IPS-18a (cell line): ENCODE data around the gene SEC61A1.

ENCODE experiments used
- H3K27ac ChIP-seq: one replicate; pipeline ENCODE4 v1.5.1; 2013; ENCODE audit warnings: low read length
- H3K27me3 ChIP-seq: one replicate; pipeline ENCODE4 v1.6.1; 2013; ENCODE audit warnings: mild to moderate bottlenecking, low read length; ENCODE audit not compliant: control insufficient read depth, insufficient read depth
- H3K36me3 ChIP-seq: one replicate; pipeline ENCODE4 v1.6.1; 2013; ENCODE audit warnings: low read depth, low read length; ENCODE audit not compliant: control insufficient read depth
- H3K4me1 ChIP-seq: one replicate; pipeline ENCODE4 v1.6.1; 2013; ENCODE audit warnings: low read depth, low read length; ENCODE audit not compliant: control insufficient read depth
- H3K4me3 ChIP-seq: one replicate; pipeline ENCODE4 v1.5.1; 2013; ENCODE audit warnings: low read length
- H3K9ac ChIP-seq: one replicate; pipeline ENCODE4 v1.6.1; 2013; ENCODE audit warnings: mild to moderate bottlenecking, low read length, moderate library complexity
- H3K9me3 ChIP-seq: one replicate; pipeline ENCODE4 v1.6.1; 2013; ENCODE audit warnings: low read depth, low read length; ENCODE audit not compliant: control insufficient read depth

Gene SEC61A1

GRCh38 chr3:128051837-128052594 is at the start of gene SEC61A1:
SEC61A1 (plus strand) TSS chr3:128052437; CDS start chr3:128052553, 116 bp downstream.
- Histone ChIP-seq H3K4me3 (peak within 1 kb of the TSS; percentile 99), H3K27ac (peak within 1 kb of the TSS; percentile 53), H3K9me3 (no peaks in the 10 kb centered on the region)

GRCh38 chr3:128004661-128005060 is 47.6 kb upstream of the SEC61A1 start:
- H3K27ac ChIP-seq, result no peak overlapping the region
- H3K9ac ChIP-seq, result no peak overlapping the region
- H3K27me3 ChIP-seq, result no peaks in the 10 kb centered on the region
- no peaks in the 10 kb centered on the region for H3K9me3 ChIP-seq
- H3K4me3 ChIP-seq, result no peak overlapping the region
- no peaks in the 10 kb centered on the region for H3K36me3 ChIP-seq
- H3K4me1 ChIP-seq, result peaks cover 6% of the 10 kb centered on the region

More at GRCh38 chr3:128051837-128052594, at the start of gene SEC61A1:
- Histone ChIP-seq H3K27me3 (peaks cover 3% of the 10 kb centered on the region), H3K9ac (peak within 1 kb of the TSS; percentile 90), H3K4me1 (peaks cover 13% of the 10 kb centered on the region), H3K36me3 (peaks cover 29% of the 10 kb centered on the region)

- peaks cover 8% of the 10 kb centered on the region for H3K4me1 ChIP-seq
- H3K9me3 ChIP-seq, result no peaks in the 10 kb centered on the region
- H3K27me3 ChIP-seq, result no peaks in the 10 kb centered on the region
- H3K27ac ChIP-seq, result no peak overlapping the region
- peak overlapping the region; percentile 22 for H3K4me3 ChIP-seq
- peak overlapping the region; percentile 13 for H3K9ac ChIP-seq
- no peaks in the 10 kb centered on the region for H3K36me3 ChIP-seq
Measured at GRCh38 chr3:128006061-128007032, 45.9 kb upstream of the SEC61A1 start.

- Histone ChIP-seq H3K4me1 (peaks cover 9% of the 10 kb centered on the region), H3K9me3 (no peaks in the 10 kb centered on the region), H3K27ac (no peak overlapping the region), H3K9ac (no peak overlapping the region), H3K27me3 (no peaks in the 10 kb centered on the region), H3K36me3 (no peaks in the 10 kb centered on the region), H3K4me3 (no peak overlapping the region)
Measured at GRCh38 chr3:128007033-128007424, 45.2 kb upstream of the SEC61A1 start.

- H3K9me3 ChIP-seq, result no peaks in the 10 kb centered on the region
- no peak overlapping the region for H3K9ac ChIP-seq
- no peak overlapping the region for H3K27ac ChIP-seq
- no peaks in the 10 kb centered on the region for H3K27me3 ChIP-seq
- H3K4me3 ChIP-seq, result no peak overlapping the region
- no peaks in the 10 kb centered on the region for H3K36me3 ChIP-seq
- H3K4me1 ChIP-seq, result peaks cover 9% of the 10 kb centered on the region
Measured at GRCh38 chr3:128009952-128010846, 42.0 kb upstream of the SEC61A1 start.

- Histone ChIP-seq H3K4me1 (peaks cover 4% of the 10 kb centered on the region), H3K9me3 (peaks cover 4% of the 10 kb centered on the region), H3K9ac (no peak overlapping the region), H3K36me3 (no peaks in the 10 kb centered on the region), H3K27ac (no peak overlapping the region), H3K4me3 (no peak overlapping the region), H3K27me3 (no peaks in the 10 kb centered on the region)
Measured at GRCh38 chr3:128011140-128011539, 41.1 kb upstream of the SEC61A1 start.

- Histone ChIP-seq H3K4me3 (no peak overlapping the region), H3K27me3 (no peaks in the 10 kb centered on the region), H3K27ac (no peak overlapping the region), H3K9me3 (peaks cover 11% of the 10 kb centered on the region), H3K36me3 (no peaks in the 10 kb centered on the region), H3K9ac (no peak overlapping the region), H3K4me1 (peaks cover 3% of the 10 kb centered on the region)
Measured at GRCh38 chr3:128012050-128012449, 40.2 kb upstream of the SEC61A1 start.

GRCh38 chr3:128014548-128014947 is 37.7 kb upstream of the SEC61A1 start:
- Histone ChIP-seq H3K9ac (no peak overlapping the region), H3K27me3 (no peaks in the 10 kb centered on the region), H3K9me3 (peaks cover 16% of the 10 kb centered on the region), H3K27ac (no peak overlapping the region), H3K4me3 (no peak overlapping the region), H3K4me1 (peaks cover 3% of the 10 kb centered on the region), H3K36me3 (no peaks in the 10 kb centered on the region)

GRCh38 chr3:128016502-128016901 is 35.7 kb upstream of the SEC61A1 start:
- H3K9me3 ChIP-seq, result peaks cover 16% of the 10 kb centered on the region
- H3K9ac ChIP-seq, result no peak overlapping the region
- no peaks in the 10 kb centered on the region for H3K36me3 ChIP-seq
- H3K27me3 ChIP-seq, result no peaks in the 10 kb centered on the region
- peaks cover under 1% of the 10 kb centered on the region for H3K4me1 ChIP-seq
- no peak overlapping the region for H3K27ac ChIP-seq
- no peak overlapping the region for H3K4me3 ChIP-seq

- H3K9ac ChIP-seq, result no peak overlapping the region
Measured at GRCh38 chr3:128021768-128022372, 30.4 kb upstream of the SEC61A1 start.

More at GRCh38 chr3:128021768-128022372, 30.4 kb upstream of the SEC61A1 start:
- Histone ChIP-seq H3K27ac (no peak overlapping the region), H3K4me1 (no peaks in the 10 kb centered on the region), H3K27me3 (no peaks in the 10 kb centered on the region), H3K4me3 (no peak overlapping the region), H3K9me3 (peaks cover 5% of the 10 kb centered on the region), H3K36me3 (no peaks in the 10 kb centered on the region)
